MM.1S (cell line): ENCODE data around the gene SPIRE1.

Experiments
- EZH2 ChIP-seq: fragments of 300-600 bp; sonication (generic); optimal IDR thresholded peaks from 2 replicates; pipeline ENCODE3; 2017; ENCODE audit warnings: low read depth, mild to moderate bottlenecking, antibody characterized with exemption, low read length, mixed read lengths
- EZH2phosphoT487 ChIP-seq: fragments of 300-600 bp; sonication (generic); IDR thresholded peaks from 2 replicates; pipeline ENCODE4 v1.6.1; 2018; ENCODE audit warnings: antibody characterized with exemption, low read length
- TF ChIP-seq, protein P1 (sequence below): fragments of 300-600 bp; sonication (generic); IDR thresholded peaks from 2 replicates; pipeline ENCODE4 v1.5.1; 2016; ENCODE audit warnings: antibody characterized with exemption, low read length, mixed read lengths

- TF ChIP-seq, protein P1, sequence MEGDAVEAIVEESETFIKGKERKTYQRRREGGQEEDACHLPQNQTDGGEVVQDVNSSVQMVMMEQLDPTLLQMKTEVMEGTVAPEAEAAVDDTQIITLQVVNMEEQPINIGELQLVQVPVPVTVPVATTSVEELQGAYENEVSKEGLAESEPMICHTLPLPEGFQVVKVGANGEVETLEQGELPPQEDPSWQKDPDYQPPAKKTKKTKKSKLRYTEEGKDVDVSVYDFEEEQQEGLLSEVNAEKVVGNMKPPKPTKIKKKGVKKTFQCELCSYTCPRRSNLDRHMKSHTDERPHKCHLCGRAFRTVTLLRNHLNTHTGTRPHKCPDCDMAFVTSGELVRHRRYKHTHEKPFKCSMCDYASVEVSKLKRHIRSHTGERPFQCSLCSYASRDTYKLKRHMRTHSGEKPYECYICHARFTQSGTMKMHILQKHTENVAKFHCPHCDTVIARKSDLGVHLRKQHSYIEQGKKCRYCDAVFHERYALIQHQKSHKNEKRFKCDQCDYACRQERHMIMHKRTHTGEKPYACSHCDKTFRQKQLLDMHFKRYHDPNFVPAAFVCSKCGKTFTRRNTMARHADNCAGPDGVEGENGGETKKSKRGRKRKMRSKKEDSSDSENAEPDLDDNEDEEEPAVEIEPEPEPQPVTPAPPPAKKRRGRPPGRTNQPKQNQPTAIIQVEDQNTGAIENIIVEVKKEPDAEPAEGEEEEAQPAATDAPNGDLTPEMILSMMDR, result no peak
- TF ChIP-seq EZH2, result no peak
- TF ChIP-seq EZH2phosphoT487, result no peak
These were observed 195.7 kb downstream of the SPIRE1 start for GRCh38 chr18:12462242-12462641.
